Breast epithelium (tissue), 3 donors: Measurements from ENCODE around the gene YIPF1.

Source experiments
- POLR2A ChIP-seq: fragments of 450-650 bp; IDR thresholded peaks from one replicate; pipeline ENCODE4 v1.6.1; 2016; ENCODE audit warnings: antibody characterized with exemption, mild to moderate bottlenecking, moderate library complexity
- POLR2AphosphoS5 ChIP-seq, 3 donors: sonication (generic); formaldehyde crosslinking; IDR thresholded peaks; one replicate each; pipeline ENCODE4 v1.6.1; 2017; ENCODE audit warnings: antibody characterized with exemption in 3 of 3
- TF ChIP-seq, protein P1 (sequence below), 3 donors: fragments of 450-650 bp; IDR thresholded peaks; one replicate each; pipeline ENCODE4 v1.5.1; 2016 to 2017; ENCODE audit warnings: antibody characterized with exemption in 3 of 3, mild to moderate bottlenecking in 3 of 3, moderate library complexity in 3 of 3

DNA sequence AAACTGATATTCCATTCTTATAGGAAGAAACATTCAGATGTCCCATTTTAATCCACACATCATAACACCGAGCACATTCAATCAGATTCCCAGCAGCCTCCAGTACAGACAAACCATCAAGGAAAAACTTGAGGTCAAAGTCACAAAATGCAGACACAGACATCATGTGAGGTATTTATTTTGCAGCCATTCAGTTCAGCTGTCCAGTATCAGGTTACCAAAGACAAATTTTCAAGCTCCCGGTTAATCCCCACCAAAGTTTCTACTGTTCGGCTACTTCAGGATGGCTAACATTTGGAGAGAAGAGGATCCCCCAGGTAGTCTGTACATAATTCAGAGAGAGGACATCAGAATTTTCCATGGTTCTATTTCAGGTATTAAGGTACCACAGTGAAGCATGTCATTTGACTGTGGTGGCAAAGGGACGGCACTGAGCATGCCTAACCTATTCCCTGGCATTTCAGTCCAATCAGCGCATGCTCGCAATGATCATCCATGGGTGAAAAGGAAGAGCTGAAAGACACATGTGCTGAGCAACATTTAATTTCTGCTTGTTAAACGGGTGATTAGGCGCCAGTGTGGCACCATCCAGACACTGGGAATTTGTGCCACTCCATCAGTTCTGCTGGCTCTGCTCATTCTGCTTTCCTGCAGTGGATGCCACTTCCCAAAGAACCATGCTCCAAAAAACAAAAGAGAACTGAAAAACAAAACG, 37.9 kb downstream of the YIPF1 start:
- TF ChIP-seq POLR2A (no peak), POLR2AphosphoS5 (IDR thresholded peaks at IDR 0.05) (no peak)
- TF ChIP-seq, protein P1, sequence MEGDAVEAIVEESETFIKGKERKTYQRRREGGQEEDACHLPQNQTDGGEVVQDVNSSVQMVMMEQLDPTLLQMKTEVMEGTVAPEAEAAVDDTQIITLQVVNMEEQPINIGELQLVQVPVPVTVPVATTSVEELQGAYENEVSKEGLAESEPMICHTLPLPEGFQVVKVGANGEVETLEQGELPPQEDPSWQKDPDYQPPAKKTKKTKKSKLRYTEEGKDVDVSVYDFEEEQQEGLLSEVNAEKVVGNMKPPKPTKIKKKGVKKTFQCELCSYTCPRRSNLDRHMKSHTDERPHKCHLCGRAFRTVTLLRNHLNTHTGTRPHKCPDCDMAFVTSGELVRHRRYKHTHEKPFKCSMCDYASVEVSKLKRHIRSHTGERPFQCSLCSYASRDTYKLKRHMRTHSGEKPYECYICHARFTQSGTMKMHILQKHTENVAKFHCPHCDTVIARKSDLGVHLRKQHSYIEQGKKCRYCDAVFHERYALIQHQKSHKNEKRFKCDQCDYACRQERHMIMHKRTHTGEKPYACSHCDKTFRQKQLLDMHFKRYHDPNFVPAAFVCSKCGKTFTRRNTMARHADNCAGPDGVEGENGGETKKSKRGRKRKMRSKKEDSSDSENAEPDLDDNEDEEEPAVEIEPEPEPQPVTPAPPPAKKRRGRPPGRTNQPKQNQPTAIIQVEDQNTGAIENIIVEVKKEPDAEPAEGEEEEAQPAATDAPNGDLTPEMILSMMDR (IDR thresholded peaks at IDR 0.05) = no peak
